Measurements from ENCODE around the gene NEK6. TPM values are rescaled to one million over a fixed set of nuclear protein-coding genes. Genes with fewer than 3 reads are reported as not detected.
A peak's percentile ranks its signal among the peaks of the same experiment; 100 is the strongest.

The NEK6 gene
- polyA plus RNA-seq, 1 experiment, result 128 TPM

DNA sequence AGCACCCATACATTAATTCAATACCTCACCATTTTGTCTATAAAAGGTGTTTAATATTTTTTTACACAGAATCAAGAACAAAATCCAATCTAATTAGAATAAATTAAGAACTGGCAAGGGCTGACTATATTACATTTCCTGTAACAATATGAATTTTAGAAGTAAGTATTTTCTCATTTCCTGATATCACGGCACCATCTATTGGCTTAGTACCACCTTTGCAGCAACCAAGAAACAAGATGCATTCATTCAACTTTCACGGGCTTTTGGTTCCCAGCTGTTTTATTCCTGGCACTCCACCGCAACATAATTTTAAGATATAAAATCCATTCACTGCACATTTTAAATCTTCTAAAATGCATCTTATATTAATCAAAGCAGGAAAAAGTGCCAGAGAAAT is 136.8 kb downstream of the NEK6 start:
- no peak for DNase-seq (ENCODE audit: low read depth, low spot score)
- no peak overlapping the region for H3K4me3 ChIP-seq (ENCODE audit: low read depth, low read length)
- H3K27me3 ChIP-seq (ENCODE audit: control insufficient read depth, insufficient read depth, low read length), result no peaks in the 10 kb centered on the region
- POLR2A ChIA-PET, result interaction anchor here (0.6 kb wide), 1 partner anchor 41 kb away, joined by 3 read pairs; no protein-coding TSS in a partner anchor
- CTCF ChIA-PET, result interaction anchor here (1.0 to 12.5 kb wide), 3 partner anchors 16 to 268 kb away, joined by 4 to 119 read pairs (median 9); no protein-coding TSS in a partner anchor
- no peaks in the 10 kb centered on the region for H3K9me3 ChIP-seq (ENCODE audit: control insufficient read depth, insufficient read depth, low read length)
- TF ChIP-seq, protein P1, sequence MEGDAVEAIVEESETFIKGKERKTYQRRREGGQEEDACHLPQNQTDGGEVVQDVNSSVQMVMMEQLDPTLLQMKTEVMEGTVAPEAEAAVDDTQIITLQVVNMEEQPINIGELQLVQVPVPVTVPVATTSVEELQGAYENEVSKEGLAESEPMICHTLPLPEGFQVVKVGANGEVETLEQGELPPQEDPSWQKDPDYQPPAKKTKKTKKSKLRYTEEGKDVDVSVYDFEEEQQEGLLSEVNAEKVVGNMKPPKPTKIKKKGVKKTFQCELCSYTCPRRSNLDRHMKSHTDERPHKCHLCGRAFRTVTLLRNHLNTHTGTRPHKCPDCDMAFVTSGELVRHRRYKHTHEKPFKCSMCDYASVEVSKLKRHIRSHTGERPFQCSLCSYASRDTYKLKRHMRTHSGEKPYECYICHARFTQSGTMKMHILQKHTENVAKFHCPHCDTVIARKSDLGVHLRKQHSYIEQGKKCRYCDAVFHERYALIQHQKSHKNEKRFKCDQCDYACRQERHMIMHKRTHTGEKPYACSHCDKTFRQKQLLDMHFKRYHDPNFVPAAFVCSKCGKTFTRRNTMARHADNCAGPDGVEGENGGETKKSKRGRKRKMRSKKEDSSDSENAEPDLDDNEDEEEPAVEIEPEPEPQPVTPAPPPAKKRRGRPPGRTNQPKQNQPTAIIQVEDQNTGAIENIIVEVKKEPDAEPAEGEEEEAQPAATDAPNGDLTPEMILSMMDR (IDR thresholded peaks at IDR 0.05; ENCODE audit: low read depth, low read length), result peak; percentile 13; the same call in 1 of the 2 replicates
- H3K27ac ChIP-seq (ENCODE audit: low read depth, low read length), result no peak overlapping the region

DNA sequence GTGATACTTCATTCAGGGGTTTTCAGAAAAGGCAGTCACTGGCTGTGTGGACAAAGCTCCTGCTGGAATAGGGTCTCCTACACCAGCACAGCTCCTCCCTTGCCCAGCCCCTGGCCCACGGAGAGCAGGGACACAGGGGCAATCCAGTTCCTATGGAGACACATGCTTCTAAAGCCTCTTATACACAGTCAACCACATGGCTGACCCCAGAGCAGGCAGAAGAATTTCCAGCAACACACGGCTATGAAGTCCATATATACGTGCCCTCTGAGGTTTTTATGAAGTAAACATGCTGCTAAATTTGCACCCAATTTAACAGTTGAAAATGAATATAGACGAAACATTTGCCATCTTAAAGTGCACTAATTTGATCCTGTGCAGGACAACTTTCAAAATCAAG is 138.1 kb downstream of the NEK6 start:
- ChIA-PET POLR2A (interaction anchor here (0.6 kb wide), 1 partner anchor 108 kb away, joined by 3 read pairs; no protein-coding TSS in a partner anchor), CTCF (interaction anchor here (2.0 to 12.5 kb wide), 2 partner anchors 14 to 269 kb away, joined by 9 to 119 read pairs; no protein-coding TSS in a partner anchor)
- Histone ChIP-seq H3K27ac (ENCODE audit: low read depth, low read length) (no peak overlapping the region), H3K9me3 (ENCODE audit: control insufficient read depth, insufficient read depth, low read length) (no peaks in the 10 kb centered on the region), H3K27me3 (ENCODE audit: control insufficient read depth, insufficient read depth, low read length) (no peaks in the 10 kb centered on the region), H3K4me3 (ENCODE audit: low read depth, low read length) (no peak overlapping the region)
- TF ChIP-seq, protein P1 (IDR thresholded peaks at IDR 0.05; ENCODE audit: low read depth, low read length), result no peak
- no peak for DNase-seq (ENCODE audit: low read depth, low spot score)

DNA sequence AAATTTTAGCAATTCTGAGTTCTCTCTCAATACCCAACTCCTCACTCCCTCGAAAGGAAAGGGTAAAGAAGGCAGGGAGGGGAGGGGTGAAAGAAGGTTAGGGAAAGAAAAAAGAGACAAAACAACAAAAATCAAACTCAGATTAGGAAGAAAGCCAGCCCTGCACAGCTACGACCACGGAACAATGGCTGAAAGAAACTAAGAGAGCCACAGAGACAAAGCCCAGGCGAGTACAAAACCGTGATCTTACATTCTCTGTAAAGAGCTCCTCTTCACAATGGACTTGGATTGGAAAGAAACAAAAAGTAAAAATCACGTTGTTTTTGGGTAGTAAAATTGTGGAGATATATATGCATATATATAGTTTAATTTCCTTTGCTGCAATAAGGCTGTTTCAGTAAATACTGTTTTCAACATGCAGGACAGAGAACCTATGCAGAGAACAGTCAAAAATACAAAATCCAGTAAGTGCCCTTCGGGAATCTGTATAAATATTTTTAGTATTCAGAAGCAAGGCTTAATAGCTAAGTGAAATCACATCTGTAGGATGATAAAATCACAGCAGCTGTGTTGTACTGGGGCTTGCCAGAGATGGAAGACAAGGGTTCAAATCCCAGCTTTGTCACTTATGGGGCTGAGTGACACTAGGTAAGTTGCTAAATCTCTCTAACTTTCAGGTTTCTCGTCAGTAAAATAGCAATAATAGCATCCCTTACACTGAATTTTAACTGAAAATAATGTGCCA is 140.6 kb downstream of the NEK6 start:
- DNase-seq (ENCODE audit: low read depth, low spot score), result no peak
- ChIA-PET POLR2A (interaction anchor here (1.5 to 3.6 kb wide), 3 partner anchors 7 to 13 kb away, joined by 6 to 11 read pairs (median 8); no protein-coding TSS in a partner anchor), CTCF (interaction anchor here (0.6 to 12.5 kb wide), 6 partner anchors 11 to 565 kb away, joined by 3 to 119 read pairs (median 7); no protein-coding TSS in a partner anchor)
- TF ChIP-seq, protein P1 (IDR thresholded peaks at IDR 0.05; ENCODE audit: low read depth, low read length), result no peak
- Histone ChIP-seq H3K9me3 (ENCODE audit: control insufficient read depth, insufficient read depth, low read length) (no peaks in the 10 kb centered on the region), H3K4me3 (ENCODE audit: low read depth, low read length) (no peak overlapping the region), H3K27me3 (ENCODE audit: control insufficient read depth, insufficient read depth, low read length) (no peaks in the 10 kb centered on the region), H3K27ac (ENCODE audit: low read depth, low read length) (no peak overlapping the region)

DNA sequence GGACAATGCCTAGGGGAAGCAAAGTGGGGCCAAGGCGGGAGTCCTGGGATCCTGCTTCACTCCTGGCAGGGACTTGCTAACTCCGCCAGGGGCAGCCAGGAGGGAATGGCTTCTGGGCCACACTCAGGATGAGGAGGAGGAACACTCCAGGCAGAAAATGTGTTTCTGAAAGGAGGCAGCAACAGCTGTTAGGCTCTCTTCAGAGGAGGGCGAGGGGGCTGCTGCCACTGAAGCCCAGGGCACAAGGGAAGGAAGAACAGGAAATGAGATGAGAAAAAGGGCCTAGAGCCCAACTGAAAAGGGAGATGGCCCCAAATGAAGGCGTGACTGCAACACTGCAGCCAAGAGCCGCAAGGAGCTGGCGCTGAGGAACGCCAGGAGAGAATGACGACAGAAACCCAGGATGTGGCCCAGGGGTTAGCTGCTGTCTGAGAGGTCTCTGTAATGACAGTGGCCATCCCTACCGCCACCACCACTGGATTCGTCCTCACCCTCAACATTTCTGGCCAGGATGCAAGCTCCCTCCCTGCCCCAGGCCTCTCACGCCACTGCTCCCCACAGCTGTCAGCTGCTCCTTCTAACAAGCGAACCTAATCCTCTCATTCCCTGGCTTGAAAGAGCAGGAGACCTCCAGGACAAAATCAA is 141.7 kb downstream of the NEK6 start:
- peak overlapping the region; percentile 57 for H3K27ac ChIP-seq (ENCODE audit: low read depth, low read length)
- ChIA-PET CTCF (interaction anchor here (0.6 to 12.5 kb wide), 3 partner anchors 11 to 143 kb away, joined by 3 to 119 read pairs (median 11); no protein-coding TSS in a partner anchor), POLR2A (interaction anchor here (0.5 to 3.6 kb wide), 5 partner anchors 8 to 253 kb away, joined by 3 to 11 read pairs (median 6); no protein-coding TSS in a partner anchor)
- peak overlapping the region; percentile 17 for H3K4me3 ChIP-seq (ENCODE audit: low read depth, low read length)
- no peaks in the 10 kb centered on the region for H3K9me3 ChIP-seq (ENCODE audit: control insufficient read depth, insufficient read depth, low read length)
- H3K27me3 ChIP-seq (ENCODE audit: control insufficient read depth, insufficient read depth, low read length), result no peaks in the 10 kb centered on the region
- TF ChIP-seq, protein P1 (IDR thresholded peaks at IDR 0.05; ENCODE audit: low read depth, low read length), result peak; percentile 42
- DNase-seq (ENCODE audit: low read depth, low spot score), result no peak

Data from AG04450 (cell line).